Ureter (tissue), 1 donor: ENCODE results near the gene DENND6B. TPM values are rescaled to one million over a fixed set of nuclear protein-coding genes. Genes with fewer than 3 reads are reported as not detected.
"Not testable (repeated sequence)": the region's sequence is repeated elsewhere in the genome, so short reads cannot be mapped to it uniquely, and the experiment has no call there.

Experiments used
- DNase-seq: peaks from one replicate; pipeline ENCODE4 v3.0.0-alpha.2; 2020; ENCODE audit warnings: low spot score
- total RNA-seq: library from RNA; stranded (reverse); gene quantifications from one replicate; pipeline ENCODE4 v1.2.4, GENCODE V29; 2023
- donor health status: DM: yes; HTN: yes; CAD: no.

Gene DENND6B
- total RNA-seq, 1 donor from 2014 or later: 21.4 TPM

DNA sequence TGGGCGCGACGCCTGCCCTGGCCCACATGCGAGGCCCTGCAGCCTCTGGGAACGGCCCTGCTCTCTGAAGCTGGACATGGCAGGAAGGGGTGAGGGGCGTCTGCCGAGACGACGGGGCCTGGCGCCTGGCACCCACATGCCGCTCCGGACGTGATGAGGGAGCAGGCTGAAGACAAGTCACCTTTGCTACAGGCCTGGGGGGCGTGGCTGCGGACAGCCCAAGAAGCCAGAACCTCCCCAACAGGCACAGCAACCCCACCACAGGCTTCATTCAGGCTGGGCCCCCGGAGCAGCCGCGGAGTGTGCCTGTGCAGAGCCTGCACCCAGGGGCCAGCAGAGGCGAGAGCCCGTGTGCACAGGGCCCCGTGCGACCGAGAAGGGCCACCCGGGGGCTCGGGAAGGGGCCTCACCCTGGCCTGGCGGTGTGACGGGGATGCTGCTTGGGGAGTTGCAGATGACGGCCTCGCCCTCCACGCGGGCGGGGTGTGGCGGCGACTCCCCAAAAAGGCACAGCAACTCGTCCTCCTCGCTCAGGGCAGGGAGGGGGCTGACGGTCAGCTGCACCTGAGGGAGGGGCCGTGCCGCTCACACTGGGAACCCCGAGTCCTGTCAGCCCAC lies 40.0 kb downstream of the DENND6B start:
- no peak for DNase-seq

DNA sequence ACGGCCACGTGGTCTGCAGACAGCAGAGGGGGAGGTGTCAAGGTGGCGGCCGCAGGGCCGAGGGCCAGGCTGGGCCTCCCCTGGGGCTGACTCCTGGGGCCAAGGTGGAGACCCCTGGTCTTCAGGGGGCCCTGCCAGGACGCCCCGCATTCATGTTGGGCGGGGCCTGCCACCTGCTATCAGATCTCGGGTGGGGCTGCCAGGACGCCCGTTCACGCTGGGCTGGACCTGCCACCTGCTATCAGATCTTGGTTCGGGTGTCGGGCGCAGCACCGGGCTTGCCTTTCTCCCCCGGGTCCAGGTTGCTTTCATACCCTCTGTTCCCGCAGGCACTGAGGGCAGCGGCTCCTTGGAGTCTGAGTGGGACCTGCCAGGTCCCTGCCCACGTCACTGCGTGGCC lies 40.5 kb downstream of the DENND6B start:
- no peak for DNase-seq

DNA sequence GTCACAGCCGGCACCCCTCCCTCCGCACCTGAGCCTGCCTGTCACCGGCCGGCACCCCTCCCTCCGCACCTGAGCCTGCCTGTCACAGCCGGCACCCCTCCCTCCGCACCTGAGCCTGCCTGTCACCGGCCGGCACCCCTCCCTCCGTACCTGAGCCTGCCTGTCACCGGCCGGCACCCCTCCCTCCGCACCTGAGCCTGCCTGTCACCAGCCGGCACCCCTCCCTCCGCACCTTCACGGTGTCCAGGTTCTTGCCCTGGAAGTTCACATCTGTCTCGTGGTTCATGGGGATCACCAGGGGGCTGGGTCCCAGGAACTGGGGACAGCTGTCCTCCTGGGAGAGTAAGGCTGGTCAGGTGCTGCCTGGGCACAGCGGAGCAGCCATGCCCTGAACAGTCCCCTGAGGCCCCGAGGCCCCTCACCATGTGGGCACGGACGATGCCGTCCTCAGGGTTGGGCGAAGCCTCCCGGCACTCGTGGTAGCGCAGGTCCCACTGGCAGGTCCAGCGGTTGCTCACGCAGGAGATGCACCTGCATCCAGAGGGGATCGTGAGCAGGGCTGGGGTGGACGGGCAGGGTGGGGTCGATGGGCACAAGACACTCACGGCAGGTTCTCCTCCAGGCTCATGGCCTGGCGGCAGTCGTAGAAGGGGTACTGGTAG lies 41.1 kb downstream of the DENND6B start:
- no peak for DNase-seq

DNA sequence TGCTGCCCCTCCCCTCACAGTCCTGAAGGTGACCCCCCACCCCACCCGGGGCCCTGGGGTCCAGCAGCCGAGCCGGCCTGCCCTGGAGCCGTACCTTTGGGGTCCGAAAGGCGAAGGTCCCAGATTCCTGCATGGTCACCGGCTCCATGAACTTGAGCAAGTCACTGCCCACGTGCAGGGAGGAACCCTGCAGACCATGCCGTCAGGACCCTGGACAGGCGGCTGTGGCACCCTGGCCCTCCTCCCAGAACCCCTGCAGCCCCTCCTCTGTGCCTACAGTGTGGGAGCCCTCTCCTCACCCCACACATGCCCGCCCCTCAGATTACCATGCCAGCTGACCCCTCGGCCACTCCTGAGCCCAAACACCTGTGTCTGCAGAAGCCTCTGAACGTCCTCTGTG lies 42.3 kb downstream of the DENND6B start:
- no peak for DNase-seq

- DNase-seq: no peak
Measured at GRCh38 chr22:50283821-50284220, 43.0 kb downstream of the DENND6B start.

GRCh38 chr22:50282361-50283155 lies 44.3 kb downstream of the DENND6B start:
- DNase-seq: peak; percentile 91

DNA sequence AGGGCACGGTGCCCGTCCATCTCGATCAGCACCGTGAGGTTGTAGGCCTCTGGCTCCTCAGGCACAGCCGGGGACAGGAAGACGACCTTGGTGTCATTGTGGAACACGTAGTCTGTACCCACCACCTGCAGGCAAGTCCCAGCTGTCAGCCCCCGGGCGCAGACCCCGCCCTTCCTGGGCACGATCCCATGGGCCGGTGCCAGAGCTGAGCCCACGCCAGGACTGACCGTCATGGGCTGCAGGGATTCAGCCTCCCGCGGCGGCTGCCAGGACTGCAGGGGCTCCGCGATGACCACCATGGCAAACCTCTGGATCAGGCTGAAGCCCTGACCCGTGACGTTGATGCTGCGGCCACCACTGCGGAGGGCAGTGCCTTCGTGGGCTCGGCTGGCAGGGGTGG lies 44.9 kb downstream of the DENND6B start:
- DNase-seq: no peak

GRCh38 chr22:50281384-50281760 lies 45.4 kb downstream of the DENND6B start:
- DNase-seq: no peak

DNA sequence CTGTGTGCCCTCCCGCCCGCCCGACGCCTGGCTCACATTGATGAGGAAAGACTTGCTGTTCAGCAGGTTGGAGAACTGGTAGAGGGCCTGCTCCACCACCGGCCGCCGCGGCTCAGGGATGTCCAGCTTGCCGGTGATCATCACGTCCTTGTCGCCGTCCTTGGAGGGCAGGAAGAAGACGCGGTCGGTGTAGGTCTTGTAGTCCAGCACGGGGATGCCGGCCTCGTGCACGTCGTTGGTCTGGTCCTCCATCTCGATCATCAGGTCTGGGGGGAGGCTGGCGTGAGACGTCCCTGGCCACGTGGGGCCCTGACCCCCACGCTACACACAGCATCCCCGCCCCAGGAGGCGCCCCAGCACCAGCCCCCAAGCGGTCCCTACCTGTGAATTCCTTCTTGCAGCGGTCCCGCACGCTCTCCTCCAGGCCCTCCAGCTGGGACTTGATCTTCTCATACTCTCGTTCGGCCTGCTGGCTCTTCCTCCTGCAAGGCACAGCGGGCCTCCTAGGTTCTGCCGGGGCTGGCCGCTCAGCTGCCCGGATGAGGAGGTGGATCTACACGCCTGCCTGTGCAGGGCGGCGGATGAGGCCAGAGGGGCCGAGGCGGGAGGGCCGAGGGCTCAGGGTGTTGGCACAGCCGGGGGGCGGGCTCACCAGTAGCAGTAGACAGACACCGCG lies 46.0 kb downstream of the DENND6B start:
- DNase-seq: no peak

DNA sequence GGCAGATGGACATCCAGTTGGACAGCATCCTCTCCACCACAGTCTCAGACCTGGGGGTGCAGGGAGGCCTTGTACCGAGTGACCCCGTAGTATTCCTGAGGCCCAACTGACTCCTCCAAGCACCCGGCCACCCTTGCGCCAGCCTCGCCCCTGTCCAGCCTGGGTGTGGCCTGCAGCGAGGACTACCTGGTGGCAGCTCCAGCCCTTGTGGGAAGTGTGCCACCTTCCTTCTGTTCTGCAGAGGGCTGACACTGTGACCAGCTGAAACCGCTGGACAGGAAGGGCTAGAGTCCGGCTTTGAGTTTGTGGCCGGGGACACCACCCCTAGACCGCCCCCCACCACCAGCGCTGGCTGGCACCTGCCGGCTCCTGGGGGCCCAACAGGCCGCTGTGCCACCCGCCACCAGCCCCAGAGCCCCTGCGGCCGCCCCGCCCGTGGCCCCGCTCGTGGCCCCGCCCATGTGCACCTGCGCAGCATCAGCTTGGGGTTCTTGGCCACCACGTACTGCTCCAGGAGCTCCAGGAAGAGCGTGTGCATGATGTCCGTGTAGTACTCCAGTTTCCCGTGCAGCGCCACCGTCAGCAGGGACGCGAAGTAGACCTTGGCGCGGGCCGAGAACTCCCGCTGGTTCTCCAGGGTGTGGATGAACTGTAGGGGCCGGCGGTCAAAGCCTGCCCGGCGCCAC lies 46.6 kb downstream of the DENND6B start:
- no peak for DNase-seq

DNA sequence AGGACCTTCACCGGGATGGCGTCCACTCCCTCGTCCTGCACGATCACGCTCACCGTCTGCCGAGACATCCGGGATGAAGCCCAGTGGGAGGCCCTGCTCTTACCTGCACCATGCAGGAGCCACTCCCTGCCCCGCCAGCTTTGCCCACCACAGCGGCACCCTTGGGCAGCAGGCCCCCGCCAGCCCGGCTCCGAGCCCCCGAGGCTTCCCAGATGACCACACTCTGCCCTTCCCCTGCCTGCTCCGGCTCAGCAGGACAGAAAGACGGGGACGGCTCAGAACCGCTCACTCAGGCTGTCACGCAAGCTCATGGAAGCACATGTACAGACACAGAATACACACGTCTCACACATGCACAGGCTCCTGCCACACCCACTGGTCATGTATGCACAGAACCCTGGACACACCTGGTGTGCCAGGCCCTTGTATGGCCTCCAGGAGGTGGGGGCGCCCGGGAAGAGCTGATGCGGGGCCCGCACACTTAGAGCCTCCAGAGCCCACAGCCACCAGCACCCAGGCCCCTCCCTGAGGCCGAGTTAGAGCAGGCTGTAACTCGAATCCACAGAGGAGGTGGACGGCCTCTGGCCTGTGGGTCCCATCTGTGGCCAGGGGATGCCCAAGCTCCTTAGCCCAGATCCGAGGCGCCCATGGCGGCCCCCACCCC lies 47.7 kb downstream of the DENND6B start:
- no peak for DNase-seq

- DNase-seq: no peak
Measured at GRCh38 chr22:50278461-50278860, 48.4 kb downstream of the DENND6B start.

DNA sequence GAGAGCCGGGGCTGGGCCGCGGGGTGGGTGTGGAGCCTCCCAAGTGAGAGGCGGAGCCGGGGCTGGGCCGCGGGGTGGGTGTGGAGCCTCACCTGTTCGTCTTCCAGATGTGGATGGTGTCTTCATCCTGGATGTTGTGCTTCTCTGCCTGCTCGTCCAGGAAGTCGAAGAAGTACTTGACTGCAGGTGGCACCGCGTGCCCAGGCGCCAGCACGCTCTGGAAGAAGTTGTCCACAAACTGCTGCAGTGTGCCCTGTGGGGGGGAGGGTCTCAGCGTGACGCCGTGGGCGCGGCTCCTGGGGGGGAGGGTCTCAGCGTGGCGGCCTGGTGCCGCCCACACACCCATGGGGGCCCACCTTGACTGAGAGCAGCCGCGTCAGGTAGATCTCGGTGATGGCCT lies 49.1 kb downstream of the DENND6B start:
- DNase-seq: no peak

GRCh38 chr22:50276143-50276542 lies 50.7 kb downstream of the DENND6B start:
- DNase-seq: no peak

DNA sequence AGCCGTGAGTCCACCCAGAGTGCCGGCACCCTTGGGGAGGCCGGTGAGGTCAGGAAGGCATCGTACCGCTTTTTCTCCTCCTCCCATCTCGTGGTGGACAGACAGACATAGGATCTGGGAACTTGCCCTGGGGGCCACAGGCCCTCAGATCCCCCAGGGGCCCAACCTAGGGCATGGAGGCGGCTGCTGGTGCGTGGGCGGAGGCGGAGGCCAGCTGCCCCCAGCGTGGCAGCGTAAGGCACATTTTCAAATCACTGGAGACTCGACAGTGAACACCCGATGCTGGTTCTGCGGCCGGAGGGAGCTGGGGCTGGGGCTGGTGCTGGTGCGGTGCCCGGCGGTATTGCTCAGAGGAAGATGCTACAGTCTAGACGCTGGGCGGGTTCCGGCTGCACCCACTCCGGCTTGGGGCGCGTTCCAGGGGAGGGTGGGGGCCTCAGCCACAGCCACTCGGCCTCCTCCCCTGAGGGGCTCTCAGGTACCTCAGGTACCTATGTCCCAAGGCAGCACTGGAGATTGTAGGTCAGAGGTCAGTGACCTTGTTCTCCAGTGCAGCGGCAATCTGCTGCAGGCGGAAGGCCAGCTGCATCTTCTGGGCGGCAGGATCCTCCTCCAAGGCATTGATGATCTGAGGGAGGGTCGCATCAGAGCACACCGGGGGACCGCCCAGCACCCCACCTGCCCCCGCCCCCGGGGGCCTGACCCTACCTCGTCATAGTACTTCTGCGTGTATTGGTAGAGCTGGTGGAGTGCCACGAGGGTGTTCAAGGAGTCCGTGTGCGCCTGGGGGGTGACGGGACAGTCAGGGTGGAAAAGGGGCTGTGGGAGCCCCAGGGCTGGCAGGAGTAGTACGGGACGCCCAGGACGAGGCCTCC lies 51.4 kb downstream of the DENND6B start:
- DNase-seq: no peak

DNA sequence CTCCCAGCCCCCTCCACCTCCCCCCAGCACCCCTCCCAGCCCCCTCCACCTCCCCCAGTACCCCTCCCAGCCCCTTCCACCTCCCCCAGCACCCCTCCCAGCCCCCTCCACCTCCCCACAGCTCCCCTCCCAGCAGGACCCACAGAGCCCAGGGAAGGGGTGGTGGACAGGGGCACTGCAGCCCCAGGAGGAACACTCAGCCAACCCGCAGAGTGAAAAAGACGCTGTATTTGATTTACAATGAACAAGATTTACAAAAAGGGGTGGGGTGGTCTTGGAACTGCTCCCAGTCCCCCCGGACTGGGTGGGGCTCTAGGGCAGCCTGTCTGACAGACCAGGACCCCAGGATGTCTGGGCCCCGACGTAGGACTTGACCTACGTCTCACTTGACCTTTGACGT lies 52.0 kb downstream of the DENND6B start:
- DNase-seq: no peak

DNA sequence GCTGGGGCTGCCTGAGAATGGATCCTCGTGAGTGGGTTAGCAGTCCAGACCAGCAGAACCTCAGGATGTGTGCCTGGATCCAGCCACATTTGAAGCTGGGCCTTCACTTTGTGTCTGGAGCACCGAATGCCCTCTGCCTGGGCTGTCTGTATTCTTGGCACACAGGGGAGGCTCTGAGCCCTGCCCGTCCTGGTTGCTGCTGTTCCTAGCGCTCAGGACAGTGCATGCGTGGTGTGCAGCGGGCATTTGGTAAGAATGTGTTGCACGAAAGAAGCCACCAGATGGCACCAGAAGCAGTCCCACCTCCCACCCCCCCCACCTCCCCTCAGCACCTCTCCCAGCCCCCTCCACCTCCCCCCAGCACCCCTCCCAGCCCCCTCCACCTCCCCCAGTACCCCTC lies 52.5 kb downstream of the DENND6B start:
- no peak for DNase-seq

DNA sequence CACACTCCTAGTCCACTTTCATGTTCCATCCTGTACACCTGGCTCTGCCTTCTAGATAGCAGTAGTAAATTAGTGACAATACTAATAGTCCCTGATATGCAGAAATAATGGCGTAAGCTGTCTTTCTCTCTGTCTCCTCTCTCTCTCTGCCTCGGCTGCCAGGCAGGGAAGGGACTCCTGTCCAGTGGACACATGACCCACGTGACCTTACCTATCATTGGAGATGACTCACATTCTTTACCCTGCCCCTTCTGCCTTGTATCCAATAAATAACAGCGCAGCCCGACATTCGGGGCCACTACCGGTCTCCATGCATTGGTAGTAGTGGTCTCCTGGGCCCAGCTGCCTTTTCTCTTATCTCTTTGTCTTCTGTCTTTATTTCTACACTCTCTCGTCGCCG lies 53.0 kb downstream of the DENND6B start:
- DNase-seq: not testable (repeated sequence)

- DNase-seq: not testable (repeated sequence)
Measured at GRCh38 chr22:50273352-50273751, 53.5 kb downstream of the DENND6B start.

- DNase-seq: no peak
Measured at GRCh38 chr22:50272044-50272802, 54.6 kb downstream of the DENND6B start.
